ENCODE measurements around the gene FUCA1.
A peak's percentile ranks its signal among the peaks of the same experiment; 100 is the strongest.

DNA sequence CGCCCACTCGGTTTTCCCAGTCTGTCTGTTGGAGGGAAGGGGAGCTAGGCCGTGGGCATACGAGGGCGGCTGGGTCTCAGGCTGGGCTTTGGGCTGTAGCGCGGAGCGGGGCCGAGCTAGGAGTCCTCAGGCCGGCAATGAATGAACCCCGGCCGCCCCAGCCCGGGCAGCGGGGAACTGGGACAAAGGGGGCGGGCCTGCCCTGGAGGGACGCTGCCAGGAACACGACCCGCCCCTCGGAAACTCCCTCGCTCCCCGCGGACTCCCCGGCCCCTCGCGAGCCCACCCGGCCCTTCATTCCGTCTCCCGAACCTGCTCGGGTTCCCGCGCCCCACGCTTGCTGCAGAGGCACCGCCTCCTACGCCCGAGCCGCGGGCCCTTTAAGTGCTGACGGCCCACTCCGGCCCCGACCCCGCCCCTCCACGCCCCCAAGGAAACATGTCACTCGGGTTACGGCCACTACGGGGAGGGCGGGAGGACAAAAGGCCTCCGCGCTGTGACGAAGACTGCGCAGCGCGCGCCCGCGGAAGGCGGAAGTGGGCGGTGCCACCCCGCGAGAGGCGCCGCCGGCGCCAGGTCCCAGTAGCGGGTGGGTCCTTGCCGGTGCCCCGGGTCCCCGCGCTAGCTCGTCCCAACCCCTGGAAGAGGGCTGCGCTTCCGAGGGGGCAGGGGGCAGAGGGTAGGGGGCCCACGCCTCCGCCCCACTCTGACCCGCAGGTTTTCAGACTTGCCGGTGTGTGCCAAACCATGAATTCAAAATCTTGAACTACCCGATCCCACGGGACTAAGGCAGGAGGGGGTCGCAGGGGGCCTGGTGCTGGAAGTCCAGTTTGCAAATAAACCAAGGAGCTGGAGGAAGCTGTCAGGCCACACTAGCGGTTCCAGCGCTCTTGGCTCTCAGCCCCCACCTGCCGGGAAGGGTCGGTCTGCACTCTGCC is 67.4 kb downstream of the FUCA1 start, which contains the start of gene GALE:
- TF ChIP-seq BHLHE40 (IDR thresholded peaks at IDR 0.05; ENCODE audit: borderline replicate concordance) = no peak
- no peak for TF ChIP-seq HDGF (IDR thresholded peaks at IDR 0.05; ENCODE audit: borderline replicate concordance)
- no peak for TF ChIP-seq FOXA1 (IDR thresholded peaks at IDR 0.05)
- TF ChIP-seq SUZ12 (IDR thresholded peaks at IDR 0.05) = no peak
- no peak for TF ChIP-seq SP1 (IDR thresholded peaks at IDR 0.05)
- no peak for TF ChIP-seq ARNT (IDR thresholded peaks at IDR 0.05)
- TF ChIP-seq LEF1 (IDR thresholded peaks at IDR 0.05; ENCODE audit: borderline replicate concordance) = no peak
- no peak for TF ChIP-seq ZNF384 (IDR thresholded peaks at IDR 0.05)
- TF ChIP-seq ELF4 (IDR thresholded peaks at IDR 0.05) = no peak
- TF ChIP-seq TARDBP (IDR thresholded peaks at IDR 0.05) = peak; percentile 88
- no peak for TF ChIP-seq CTBP1 (IDR thresholded peaks at IDR 0.05; ENCODE audit: borderline replicate concordance)
- TF ChIP-seq FOXM1 (IDR thresholded peaks at IDR 0.05; ENCODE audit: borderline replicate concordance) = no peak
- TF ChIP-seq FOXK2 (IDR thresholded peaks at IDR 0.05) = no peak
- TF ChIP-seq NFRKB (IDR thresholded peaks at IDR 0.05) = no peak
